ENCODE results near the gene LYZL4. TPM values are rescaled to one million over a fixed set of nuclear protein-coding genes. Genes with fewer than 3 reads are reported as not detected.

LYZL4 gene
- polyA plus RNA-seq, 1 of the 3 experiments (the other 2 are of a cell fraction) = not detected

- H3K4me1 ChIP-seq (ENCODE audit: control insufficient read depth in 1 of 2, insufficient read depth in 2 of 2, low read depth in 1 of 2, low read length in 1 of 2) = peaks cover 0 to 2% of the 10 kb centered on the region in 2 experiments; a peak in 1 of 4 replicates
- H3K4me3 ChIP-seq (ENCODE audit: low read depth in 2 of 2, low read length in 1 of 2) = no peak overlapping the region
- no peak for DNase-seq
- no peaks in the 10 kb centered on the region for H3K9me3 ChIP-seq
- POLR2A ChIA-PET = no interaction called here
- H3K79me2 ChIP-seq (ENCODE audit: insufficient read depth) = no peaks in the 10 kb centered on the region
- no peak overlapping the region for H3K4me2 ChIP-seq
- no peaks in the 10 kb centered on the region for H3F3A ChIP-seq (replicated peaks; ENCODE audit: insufficient read depth)
- H3K27ac ChIP-seq (ENCODE audit: low read depth in 2 of 2, low read length in 1 of 2) = no peak overlapping the region
- no peaks in the 10 kb centered on the region for H3K36me3 ChIP-seq (replicated peaks in 1 of 2; ENCODE audit: control insufficient read depth in 1 of 2, insufficient read depth in 2 of 2, low read length in 1 of 2)
- H3K27me3 ChIP-seq (ENCODE audit: insufficient read depth) = no peaks in the 10 kb centered on the region
- TF ChIP-seq NFIC (IDR thresholded peaks at IDR 0.05; ENCODE audit: borderline replicate concordance) = no peak
- TF ChIP-seq POLR2AphosphoS5 (IDR thresholded peaks at IDR 0.05; ENCODE audit: low read depth, low read length) = no peak
- TF ChIP-seq FOXJ3 (CRISPR knock-in tag; IDR thresholded peaks at IDR 0.05) = no peak
- TF ChIP-seq RCOR1 (IDR thresholded peaks at IDR 0.05; ENCODE audit: low read length) = no peak
- no peak for TF ChIP-seq IRF3 (IDR thresholded peaks at IDR 0.05; ENCODE audit: low read depth, low read length)
- no peak for TF ChIP-seq CTCF (IDR thresholded peaks at IDR 0.05)
- no peak for TF ChIP-seq RXRA (IDR thresholded peaks at IDR 0.05; ENCODE audit: borderline replicate concordance, low read depth)
- TF ChIP-seq JUND (IDR thresholded peaks at IDR 0.05) = no peak
- no peak for TF ChIP-seq RFX5 (IDR thresholded peaks at IDR 0.05; ENCODE audit: low read length)
- 39% methylated on average over 7 of the region's 7 CpGs for WGBS (ENCODE audit: low lambda C conversion rate)
- H3K9me2 ChIP-seq = no peaks in the 10 kb centered on the region
- CTCF ChIA-PET = interaction anchor here (1.3 to 2.0 kb wide), 4 partner anchors 11 to 201 kb away, joined by 3 to 7 read pairs (median 3); no protein-coding TSS in a partner anchor
- H3K9ac ChIP-seq = no peak overlapping the region
- no peaks in the 10 kb centered on the region for H4K20me1 ChIP-seq (ENCODE audit: insufficient read depth)
- no peak overlapping the region for H2AFZ ChIP-seq (ENCODE audit: low read depth)
Observed at GRCh38 chr3:42430781-42431532, 20.5 kb upstream of the LYZL4 start.

- H3K4me1 ChIP-seq (ENCODE audit: control insufficient read depth in 1 of 2, insufficient read depth in 2 of 2, low read depth in 1 of 2, low read length in 1 of 2) = peaks cover 0 to 2% of the 10 kb centered on the region in 2 experiments; a peak in 1 of 4 replicates
- H2AFZ ChIP-seq (ENCODE audit: low read depth) = no peak overlapping the region
- no peaks in the 10 kb centered on the region for H3F3A ChIP-seq (replicated peaks; ENCODE audit: insufficient read depth)
- H3K27ac ChIP-seq (ENCODE audit: low read depth in 2 of 2, low read length in 1 of 2) = no peak overlapping the region
- no peaks in the 10 kb centered on the region for H3K9me2 ChIP-seq
- ChIA-PET POLR2A (no interaction called here), CTCF (interaction anchor here (1.1 to 2.4 kb wide), 3 partner anchors 15 to 181 kb away, joined by 4 to 9 read pairs (median 5); no protein-coding TSS in a partner anchor)
- H3K27me3 ChIP-seq (ENCODE audit: insufficient read depth) = no peaks in the 10 kb centered on the region
- H3K4me2 ChIP-seq = no peak overlapping the region
- no peak for DNase-seq
- no peaks in the 10 kb centered on the region for H3K36me3 ChIP-seq (replicated peaks in 1 of 2; ENCODE audit: control insufficient read depth in 1 of 2, insufficient read depth in 2 of 2, low read length in 1 of 2)
- no peaks in the 10 kb centered on the region for H3K79me2 ChIP-seq (ENCODE audit: insufficient read depth)
- WGBS (ENCODE audit: low lambda C conversion rate) = 2% methylated on average over 2 of the region's 2 CpGs
- no peak overlapping the region for H3K4me3 ChIP-seq (ENCODE audit: low read depth in 2 of 2, low read length in 1 of 2)
- H4K20me1 ChIP-seq (ENCODE audit: insufficient read depth) = no peaks in the 10 kb centered on the region
- no peaks in the 10 kb centered on the region for H3K9me3 ChIP-seq
- no peak for TF ChIP-seq RXRA (IDR thresholded peaks at IDR 0.05; ENCODE audit: borderline replicate concordance, low read depth)
- TF ChIP-seq MEF2A (IDR thresholded peaks at IDR 0.05; ENCODE audit: borderline replicate concordance, low read depth) = no peak
- no peak for TF ChIP-seq ZBTB33 (IDR thresholded peaks at IDR 0.05; ENCODE audit: borderline replicate concordance, low read depth)
- no peak for TF ChIP-seq RFX5 (IDR thresholded peaks at IDR 0.05; ENCODE audit: low read length)
- no peak for TF ChIP-seq USF2 (IDR thresholded peaks at IDR 0.05; ENCODE audit: borderline replicate concordance, low read depth, low read length)
- TF ChIP-seq GATA2 (CRISPR knock-in tag; IDR thresholded peaks at IDR 0.05) = no peak
- TF ChIP-seq FOXJ3 (CRISPR knock-in tag; IDR thresholded peaks at IDR 0.05) = no peak
- no peak overlapping the region for H3K9ac ChIP-seq
Observed at GRCh38 chr3:42428830-42429229, 18.4 kb upstream of the LYZL4 start.
